H54 (cell line): ENCODE data around the gene PCBP3.
A peak's percentile ranks its signal among the peaks of the same experiment; 100 is the strongest.

ENCODE experiments used
- DNase-seq: peaks from one replicate; pipeline ENCODE4 v3.0.0; 2011; ENCODE audit warnings: low spot score, mixed read lengths; ENCODE audit not compliant: insufficient read length
- FAIRE-seq: peaks from 3 replicates; lab custom pipeline; 2011; peaks lifted over from hg19 to GRCh38; lab: Jason Lieb, UNC
- POLR2A ChIP-seq: IDR thresholded peaks from 2 replicates; pipeline ENCODE4 v1.6.1; 2011; ENCODE audit warnings: low read depth, mild to moderate bottlenecking, low read length

Gene PCBP3

GRCh38 chr21:45740491-45741357, 97.2 kb downstream of the PCBP3 start:
- no peak for DNase-seq
- TF ChIP-seq POLR2A = no peak
- FAIRE-seq = no peak

- no peak for FAIRE-seq
- no peak for DNase-seq
- TF ChIP-seq POLR2A = no peak
These were observed 98.2 kb downstream of the PCBP3 start for GRCh38 chr21:45741691-45742090.

GRCh38 chr21:45742247-45742646, 98.7 kb downstream of the PCBP3 start:
- no peak for TF ChIP-seq POLR2A
- no peak for FAIRE-seq
- no peak for DNase-seq

DNA sequence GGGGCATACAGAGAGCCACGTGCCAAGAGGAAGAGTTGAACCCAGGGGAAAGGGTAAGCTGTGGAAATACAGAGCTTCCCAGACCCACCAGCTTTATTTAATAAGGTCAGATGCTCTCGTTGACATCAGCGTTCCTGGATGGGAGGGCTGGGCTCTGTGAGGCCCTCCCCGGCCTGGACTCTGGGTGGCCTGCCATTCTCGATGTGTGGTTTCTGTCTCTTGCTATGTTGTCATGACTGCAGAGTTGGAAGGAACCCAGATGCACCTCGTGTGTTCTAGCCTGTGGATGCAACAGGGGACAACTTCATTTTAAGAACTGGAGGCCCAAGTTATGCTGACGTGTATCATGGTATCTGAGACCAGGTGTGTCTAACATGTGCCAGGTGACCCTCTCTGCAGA, 101.7 kb downstream of the PCBP3 start:
- no peak for DNase-seq
- no peak for FAIRE-seq
- no peak for TF ChIP-seq POLR2A

DNA sequence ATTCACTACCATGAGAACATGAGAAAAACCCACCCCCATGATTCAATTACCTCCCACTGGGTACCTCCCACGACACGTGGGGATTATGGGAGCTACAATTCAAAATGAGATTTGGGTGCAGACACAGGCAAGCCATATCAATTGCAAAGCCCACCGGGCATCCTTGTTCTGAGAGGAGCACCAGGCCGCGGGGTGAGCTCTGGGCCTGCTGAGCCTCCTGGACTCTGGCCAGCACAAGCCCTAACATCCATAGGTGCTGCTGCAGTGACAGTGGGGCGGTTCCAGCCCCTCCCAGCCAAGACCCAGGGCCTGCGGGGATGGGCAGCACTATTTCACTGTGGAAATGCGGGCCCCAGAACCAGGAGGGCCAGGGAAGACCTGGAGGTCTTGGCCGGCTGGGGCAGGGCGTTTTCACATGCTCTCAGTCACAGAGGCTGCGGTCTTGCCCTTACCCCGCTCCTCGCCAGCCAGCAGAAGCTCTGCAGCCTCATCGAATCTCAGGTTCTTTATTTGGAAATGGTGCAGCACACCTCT, 103.8 kb downstream of the PCBP3 start:
- FAIRE-seq (no peak), DNase-seq (no peak)

GRCh38 chr21:45747802-45748445, 104.4 kb downstream of the PCBP3 start:
- FAIRE-seq (no peak), DNase-seq (peak; percentile 91)
- 0 out of 2 replicates have a peak, but pooled peaks have one; percentile 6 for TF ChIP-seq POLR2A

More for the DNA sequence above, 103.8 kb downstream of the PCBP3 start:
- TF ChIP-seq POLR2A = no peak

DNA sequence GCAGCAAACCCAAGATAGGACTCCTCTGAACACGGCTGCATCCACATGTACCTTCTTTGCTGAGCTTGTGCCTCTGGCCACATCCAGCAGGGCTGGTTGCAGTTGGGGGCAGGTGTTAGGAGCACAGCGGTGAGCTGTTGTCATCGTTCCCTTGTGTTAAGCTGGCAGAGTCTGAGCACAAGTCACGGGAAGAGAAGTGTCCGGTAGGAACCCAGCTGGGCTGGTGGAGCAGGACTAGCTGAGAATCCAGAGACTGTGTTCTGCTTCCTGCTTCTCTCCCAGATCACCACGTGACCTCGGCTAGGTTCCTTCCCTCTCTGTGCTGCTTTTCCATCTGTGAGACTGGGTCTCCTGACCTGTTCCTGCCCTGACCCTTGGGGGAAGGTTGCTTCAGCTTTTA, 105.1 kb downstream of the PCBP3 start:
- DNase-seq (no peak), FAIRE-seq (no peak)
- no peak for TF ChIP-seq POLR2A

- no peak for TF ChIP-seq POLR2A
- FAIRE-seq = no peak
- DNase-seq = no peak
These were observed 106.4 kb downstream of the PCBP3 start for GRCh38 chr21:45749974-45750373.

GRCh38 chr21:45750936-45751335, 107.4 kb downstream of the PCBP3 start:
- no peak for TF ChIP-seq POLR2A
- FAIRE-seq (no peak), DNase-seq (no peak)

- no peak for DNase-seq
- no peak for TF ChIP-seq POLR2A
- FAIRE-seq = no peak
These were observed 109.9 kb downstream of the PCBP3 start for GRCh38 chr21:45753445-45753844.

- no peak for TF ChIP-seq POLR2A
- no peak for DNase-seq
- FAIRE-seq = no peak
These were observed 112.5 kb downstream of the PCBP3 start for GRCh38 chr21:45756029-45756428.

- FAIRE-seq (no peak), DNase-seq (no peak)
These were observed 113.1 kb downstream of the PCBP3 start for GRCh38 chr21:45756669-45757068.

GRCh38 chr21:45761704-45762103, 118.2 kb downstream of the PCBP3 start:
- TF ChIP-seq POLR2A = no peak
- FAIRE-seq = no peak

More at GRCh38 chr21:45756669-45757068, 113.1 kb downstream of the PCBP3 start:
- no peak for TF ChIP-seq POLR2A

DNA sequence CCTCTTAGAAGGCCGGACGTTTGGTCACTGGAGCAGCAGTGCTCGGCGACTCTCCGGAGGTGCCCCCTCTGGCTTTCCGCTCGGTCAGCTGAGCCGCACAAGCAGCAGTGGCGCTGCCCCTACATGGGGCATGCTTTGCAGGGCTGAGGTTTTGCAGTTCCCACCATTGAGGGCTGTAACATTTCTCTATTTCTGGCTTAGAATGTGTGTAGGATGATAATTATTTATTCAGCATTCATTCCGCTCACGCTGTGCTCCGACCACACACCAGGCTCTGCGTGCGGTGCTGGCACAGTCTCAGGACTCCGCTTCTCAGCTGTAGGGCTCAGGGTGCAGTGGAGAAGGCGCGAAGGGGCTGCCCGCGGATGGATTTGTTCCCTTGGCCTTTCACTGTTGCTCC, 119.5 kb downstream of the PCBP3 start:
- DNase-seq (no peak), FAIRE-seq (no peak)
- no peak for TF ChIP-seq POLR2A

More at GRCh38 chr21:45761704-45762103, 118.2 kb downstream of the PCBP3 start:
- DNase-seq = no peak
